K562 (cell line): ENCODE measurements around the gene SENP7. TPM values are rescaled to one million over a fixed set of nuclear protein-coding genes. Genes with fewer than 3 reads are reported as not detected.

Source experiments
- ATAC-seq: fragments of 200-7000 bp; cut with Tn5 transposase; 3 replicates; pipeline ENCODE4 v1.9.1; 2020; ENCODE audit warnings: moderate library complexity
- BruUV-seq: library from RNA; stranded (reverse); fragments of 400-500 nt; replicated peaks from 2 replicates; lab custom pipeline; 2021; lab: Mats Ljungman, UMichigan
- CTCF ChIA-PET: fragments of 300-600 bp; formaldehyde crosslinking; extraction: SDS; loops from one replicate; lab custom pipeline; 2021; ENCODE audit warnings: low intra/inter-chr PET ratio; lab: Yijun Ruan, JAX
- POLR2A ChIA-PET: fragments of 300-600, 350-650 bp; sonication (Branson Sonifier 250); formaldehyde crosslinking; extraction: SDS; loops from one replicate; lab custom pipeline; 2021; ENCODE audit warnings: antibody characterized with exemption, inconsistent platforms; lab: Yijun Ruan, JAX
- DNase-seq, 4 experiments: peaks; one replicate each; pipeline versions ENCODE4 v3.0.0 to v3.0.0-alpha.2; 2011 to 2018; ENCODE audit warnings: low spot score in 3 of 4, mixed read lengths in 3 of 4; ENCODE audit errors: extremely low read depth in 1 of 4
- FAIRE-seq: peaks from 2 replicates; lab custom pipeline; 2011; peaks lifted over from hg19 to GRCh38; lab: Jason Lieb, UNC
- H2AFZ ChIP-seq: 2 replicates; pipeline ENCODE4 v1.6.0; 2011; ENCODE audit warnings: low read depth, low read length, control low read depth, inconsistent platforms
- H3K27ac ChIP-seq: fragments of 200-600 bp; 3 replicates; pipeline ENCODE4 v1.8.0; 2011; ENCODE audit warnings: low read depth, mild to moderate bottlenecking, control low read depth, inconsistent platforms, low read length, moderate library complexity, mixed read lengths; ENCODE audit errors: extremely low read depth
- H3K27me3 ChIP-seq, 2 experiments: fragments of 300-600 bp in 1 of 2; 2 replicates in 1 of 2; 3 replicates in 1 of 2; pipeline versions ENCODE4 v1.6.0 to v1.8.0; 2011; ENCODE audit warnings: inconsistent platforms in 2 of 2, low read length in 2 of 2, mild to moderate bottlenecking in 1 of 2, mixed read lengths in 1 of 2, moderate library complexity in 1 of 2; ENCODE audit not compliant: control insufficient read depth in 2 of 2, insufficient read depth in 2 of 2
- H3K36me3 ChIP-seq: fragments of 300-600 bp; 3 replicates; pipeline ENCODE4 v1.8.0; 2011; ENCODE audit warnings: mild to moderate bottlenecking, low read length, inconsistent platforms; ENCODE audit not compliant: control insufficient read depth, insufficient read depth
- H3K4me1 ChIP-seq, 2 experiments: fragments of 200-600 bp in 1 of 2; replicated peaks in 1 of 2; 2 replicates in 1 of 2; 3 replicates in 1 of 2; pipeline versions ENCODE4 v1.5.1 to v1.8.0; 2011; ENCODE audit warnings: inconsistent platforms in 2 of 2, low read length in 2 of 2, mild to moderate bottlenecking in 1 of 2, mixed read lengths in 1 of 2, moderate library complexity in 1 of 2; ENCODE audit not compliant: control insufficient read depth in 2 of 2, insufficient read depth in 2 of 2
- H3K4me2 ChIP-seq: 2 replicates; pipeline ENCODE4 v1.6.1; 2011; ENCODE audit warnings: low read length, control low read depth, inconsistent platforms, mixed read lengths; ENCODE audit not compliant: insufficient read depth
- H3K4me3 ChIP-seq: fragments of 200-600 bp; sonication (generic), shearing (Covaris generic); 2 replicates; pipeline ENCODE4 v1.5.1; 2016; ENCODE audit warnings: control low read depth, inconsistent platforms
- H3K79me2 ChIP-seq: fragments of 200-600 bp; 3 replicates; pipeline ENCODE4 v1.8.0; 2011; ENCODE audit warnings: low read length, inconsistent platforms; ENCODE audit not compliant: control insufficient read depth, insufficient read depth
- H3K9ac ChIP-seq, 2 experiments: 2 replicates each; pipeline versions ENCODE4 v1.6.0 to v1.6.1; 2011; ENCODE audit warnings: low read depth in 2 of 2, low read length in 2 of 2, control low read depth in 1 of 2, inconsistent platforms in 1 of 2, mild to moderate bottlenecking in 1 of 2, mixed read lengths in 1 of 2; ENCODE audit not compliant: insufficient read depth in 1 of 2
- H3K9me1 ChIP-seq: one replicate; pipeline ENCODE4 v1.6.0; 2011; ENCODE audit warnings: inconsistent platforms, mild to moderate bottlenecking, low read length, moderate library complexity; ENCODE audit not compliant: control insufficient read depth, insufficient read depth
- H3K9me3 ChIP-seq: replicated peaks from 2 replicates; pipeline ENCODE4 v1.5.1; 2011; ENCODE audit warnings: low read depth, low read length, inconsistent platforms; ENCODE audit not compliant: control insufficient read depth, insufficient read depth
- H4K20me1 ChIP-seq: replicated peaks from 2 replicates; pipeline ENCODE4 v1.6.1; 2011; ENCODE audit warnings: low read length, inconsistent platforms, mixed read lengths; ENCODE audit not compliant: control insufficient read depth, insufficient read depth
- CC2D1A ChIP-seq: fragments of 450-650 bp; IDR thresholded peaks from 2 replicates; pipeline ENCODE4 v1.6.1; 2017; ENCODE audit warnings: mild to moderate bottlenecking
- ELK3 ChIP-seq: fragments of 450-650 bp; formaldehyde crosslinking; IDR thresholded peaks from 2 replicates; pipeline ENCODE4 v1.4.0; 2020; ENCODE audit warnings: mild to moderate bottlenecking
- FOSL1 ChIP-seq: fragments of 200-800 bp; sonication (Bioruptor generic); conservative IDR thresholded peaks from 2 replicates; pipeline ENCODE4 v1.6.1; 2016; ENCODE audit warnings: missing genetic modification characterization, missing compliant biosample characterization
- HMG20B ChIP-seq: fragments of 250-450 bp; sonication (Bioruptor Pico); IDR thresholded peaks from 2 replicates; pipeline ENCODE4 v1.5.0; 2021; ENCODE audit warnings: mild to moderate bottlenecking
- IFI16 ChIP-seq: fragments of 250-450 bp; sonication (Bioruptor Pico); IDR thresholded peaks from 2 replicates; pipeline ENCODE4 v2.1.2; 2022; ENCODE audit warnings: mild to moderate bottlenecking, inconsistent platforms
- KLF13 ChIP-seq: fragments of 450-650 bp; IDR thresholded peaks from 2 replicates; pipeline ENCODE4 v1.6.1; 2016; ENCODE audit warnings: missing genetic modification characterization, low read depth, mild to moderate bottlenecking, missing compliant biosample characterization, moderate library complexity, borderline replicate concordance
- NCOA1 ChIP-seq: fragments of 450-650 bp; IDR thresholded peaks from 2 replicates; pipeline ENCODE4 v1.6.1; 2016; ENCODE audit warnings: low read depth
- NCOA2 ChIP-seq, 2 experiments: fragments of 450-650 bp; IDR thresholded peaks; 2 replicates each; pipeline ENCODE4 v1.6.1; 2018; ENCODE audit warnings: mild to moderate bottlenecking in 2 of 2, moderate library complexity in 1 of 2; ENCODE audit not compliant: partially characterized antibody in 2 of 2
- NRF1 ChIP-seq, 2 experiments: fragments of 450-650 bp; IDR thresholded peaks in 1 of 2; conservative IDR thresholded peaks in 1 of 2; 2 replicates each; pipeline ENCODE4 v1.6.1; 2014; ENCODE audit warnings: mild to moderate bottlenecking in 2 of 2
- PCBP2 ChIP-seq: fragments of 200-400 bp; formaldehyde crosslinking; IDR thresholded peaks from 2 replicates; pipeline ENCODE4 v1.6.1; 2018; ENCODE audit warnings: low read length, low read depth, mild to moderate bottlenecking, moderate library complexity; ENCODE audit not compliant: poor library complexity, severe bottlenecking
- POLR2AphosphoS5 ChIP-seq: IDR thresholded peaks from 2 replicates; pipeline ENCODE4 v1.6.1; 2011; ENCODE audit warnings: mild to moderate bottlenecking, low read depth, low read length, moderate library complexity; ENCODE audit not compliant: control insufficient read depth, insufficient read depth
- TCF3 ChIP-seq: sonication (generic); formaldehyde crosslinking; IDR thresholded peaks from 2 replicates; pipeline ENCODE4 v1.4.0; 2020; ENCODE audit warnings: mild to moderate bottlenecking, missing genetic modification reagents
- ZMIZ1 ChIP-seq, 2 experiments: fragments of 150-350 bp in 1 of 2; IDR thresholded peaks; 2 replicates each; pipeline ENCODE4 v1.6.1; 2012 to 2016; ENCODE audit warnings: low read depth in 2 of 2, low read length in 2 of 2, mild to moderate bottlenecking in 1 of 2, moderate library complexity in 1 of 2
- ZNF124 ChIP-seq: sonication (generic); formaldehyde crosslinking; IDR thresholded peaks from 2 replicates; pipeline ENCODE4 v1.8.1; 2022; ENCODE audit warnings: missing genetic modification reagents
- ZNF449 ChIP-seq: fragments of 250-450 bp; sonication (Bioruptor Pico); IDR thresholded peaks from 2 replicates; pipeline ENCODE4 v1.8.0; 2022; ENCODE audit warnings: moderate library complexity, mild to moderate bottlenecking, inconsistent platforms
- WGBS: fragments of 100-300 bp; shearing (Covaris generic); methylation state at CpG from one replicate; pipeline ENCODE4 v1.1.6; 2016; ENCODE audit warnings: low coverage, mixed read lengths; ENCODE audit not compliant: insufficient coverage; ENCODE audit errors: missing lambda C conversion rate; 5-methylcytosine and 5-hydroxymethylcytosine counted together
- in situ Hi-C: fragments of 300-500 bp; cut with MboI; formaldehyde crosslinking; loops from 4 replicates; pipeline ENCODE4 v1.15.0; 2018; ENCODE audit warnings: inconsistent platforms, mixed read lengths
- intact Hi-C: fragments of 100-400 bp; cut with micrococcal nuclease; formaldehyde crosslinking; loops from 2 replicates; pipeline ENCODE4 v1.14.2; 2022
- polyA plus RNA-seq, 8 experiments: library from polyadenylated mRNA; depleted of rRNA in 4 of 8; stranded (reverse) in 5 of 8; unstranded in 3 of 8; fragments of >200 nt; fragmentation: Nextera tagmentation in 2 of 8; fragmentation: Illumina TruSeq in 1 of 8; extraction: Ambion mirVana in 2 of 8; extraction: Trizol in 1 of 8; gene quantifications; 2 replicates each; pipeline versions ENCODE4 v1.2.1 to v1.2.3, GENCODE V29; 2011 to 2014; ENCODE audit warnings: inconsistent platforms in 1 of 8, missing spikeins in 1 of 8
- total RNA-seq, 7 experiments: library from RNA; depleted of rRNA in 6 of 7; stranded (reverse); fragments of >200 nt in 6 of 7; fragmentation: Illumina TruSeq in 2 of 7; extraction: Trizol in 2 of 7; gene quantifications; 2 replicates each; pipeline versions ENCODE4 v1.2.1 to v1.2.3, GENCODE V29; 2011 to 2021; ENCODE audit warnings: low replicate concordance in 1 of 7

SENP7 gene
- total and polyA plus RNA-seq, 9 of the 15 experiments (the other 6 are each of a cell fraction or from before 2014, with no cell fraction given) = 4.1 to 21.9 (median 10.7) TPM

- WGBS = 35% methylated on average over 5 of the region's 5 CpGs
- no peaks in the 10 kb centered on the region for H3K4me1 ChIP-seq
- TF ChIP-seq PCBP2 (no peak), ELK3 (CRISPR knock-in tag) (no peak), CC2D1A (no peak), ZNF449 (CRISPR knock-in tag) (no peak), NCOA1 (no peak), TCF3 (no peak), FOSL1 (tag) (no peak), KLF13 (tag) (no peak), HMG20B (CRISPR knock-in tag) (no peak), IFI16 (CRISPR knock-in tag) (no peak), ZMIZ1 (IDR thresholded peaks at IDR 0.05; ENCODE audit: low read depth in 2 of 2, low read length in 2 of 2) (no peak), POLR2AphosphoS5 (no peak), ZNF124 (CRISPR knock-in tag) (no peak), NCOA2 (IDR thresholded peaks at IDR 0.05; ENCODE audit: partially characterized antibody in 2 of 2) (no peak), NRF1 (conservative IDR thresholded peaks at IDR 0.05 in 1 of 2, IDR thresholded peaks at IDR 0.05 in 1 of 2) (no peak)
These were observed 209.8 kb downstream of the SENP7 start for GRCh38 chr3:101303089-101303731.

More at GRCh38 chr3:101303089-101303731, 209.8 kb downstream of the SENP7 start:
- Histone ChIP-seq H3K27ac (no peak overlapping the region), H3K9me3 (no peaks in the 10 kb centered on the region), H3K9me1 (no peaks in the 10 kb centered on the region), H3K79me2 (no peaks in the 10 kb centered on the region), H2AFZ (no peak overlapping the region), H3K4me2 (no peak overlapping the region), H3K4me3 (no peak overlapping the region), H3K9ac (no peak overlapping the region), H3K36me3 (no peaks in the 10 kb centered on the region), H3K27me3 (no peaks in the 10 kb centered on the region), H4K20me1 (no peaks in the 10 kb centered on the region)
- ATAC-seq = no peak
- DNase-seq = no peak
- FAIRE-seq = no peak
- in situ Hi-C loops (no loop called here), intact Hi-C loops (no loop called here)
- no TSS peak for BruUV-seq
- POLR2A ChIA-PET = interaction anchor here (1.2 kb wide), 1 partner anchor 10 kb away, joined by 4 read pairs; no protein-coding TSS in a partner anchor
- CTCF ChIA-PET = no interaction called here
